ENCODE results near the gene NFIA.

- no peak for TF ChIP-seq CTCF (conservative IDR thresholded peaks at IDR 0.05; ENCODE audit: low read depth, low read length)
- TF ChIP-seq EZH2 (IDR thresholded peaks at IDR 0.05; ENCODE audit: low read length, unreplicated experiment), result no peak
Measured at GRCh38 chr1:61204528-61204927, 122.2 kb downstream of the NFIA start.

All from PC-3 (cell line).